Loucy (cell line): ENCODE results near the gene SPDEF.

Experiments used
- H2AFZ ChIP-seq: fragments of 200-600 bp; sonication (generic); 2 replicates; pipeline ENCODE4 v1.6.0; 2016; ENCODE audit warnings: antibody characterized with exemption, mild to moderate bottlenecking, low read length, moderate library complexity
- H3F3A ChIP-seq: fragments of 200-600 bp; 2 replicates; pipeline ENCODE4 v1.6.0; 2016; ENCODE audit warnings: antibody characterized with exemption, low read depth, mild to moderate bottlenecking
- H3K27me3 ChIP-seq: fragments of 200-600 bp; sonication (generic); 2 replicates; pipeline ENCODE4 v1.6.1; 2014; ENCODE audit warnings: low read length, mild to moderate bottlenecking; ENCODE audit not compliant: insufficient read depth, poor library complexity, severe bottlenecking
- H3K36me3 ChIP-seq: fragments of 200-600 bp; sonication (generic); 2 replicates; pipeline ENCODE4 v1.6.1; 2016; ENCODE audit warnings: low read length; ENCODE audit not compliant: insufficient read depth
- H3K4me1 ChIP-seq: fragments of 200-600 bp; sonication (generic); 2 replicates; pipeline ENCODE4 v1.5.1; 2014; ENCODE audit warnings: low read length, mild to moderate bottlenecking; ENCODE audit not compliant: insufficient read depth, poor library complexity, severe bottlenecking
- H3K4me2 ChIP-seq: fragments of 200-600 bp; sonication (generic); 2 replicates; pipeline ENCODE4 v1.6.0; 2014; ENCODE audit warnings: antibody characterized with exemption, low read length, low read depth, mild to moderate bottlenecking; ENCODE audit not compliant: poor library complexity, severe bottlenecking
- H3K4me3 ChIP-seq: fragments of 200-600 bp; sonication (generic); 2 replicates; pipeline ENCODE4 v1.5.1; 2014; ENCODE audit warnings: low read length, mild to moderate bottlenecking, mixed read lengths; ENCODE audit not compliant: poor library complexity, severe bottlenecking
- H3K79me2 ChIP-seq: fragments of 200-600 bp; sonication (generic); 2 replicates; pipeline ENCODE4 v1.6.1; 2014; ENCODE audit warnings: low read length; ENCODE audit not compliant: insufficient read depth
- H3K9ac ChIP-seq: fragments of 200-600 bp; sonication (generic); 2 replicates; pipeline ENCODE4 v1.6.0; 2014; ENCODE audit warnings: mild to moderate bottlenecking, low read depth, low read length, moderate library complexity; ENCODE audit not compliant: poor library complexity, severe bottlenecking
- H3K9me2 ChIP-seq: fragments of 200-600 bp; sonication (generic); replicated peaks from 2 replicates; pipeline ENCODE4 v1.6.1; 2016; ENCODE audit warnings: low read depth, low read length, mixed read lengths
- H3K9me3 ChIP-seq: fragments of 200-600 bp; sonication (generic); 2 replicates; pipeline ENCODE4 v1.6.1; 2014; ENCODE audit warnings: mild to moderate bottlenecking, antibody characterized with exemption, low read length, low read depth; ENCODE audit not compliant: insufficient read depth
- H4K20me1 ChIP-seq: fragments of 200-600 bp; sonication (generic); 2 replicates; pipeline ENCODE4 v1.6.0; 2014; ENCODE audit warnings: antibody characterized with exemption, low read length, mild to moderate bottlenecking; ENCODE audit not compliant: insufficient read depth, poor library complexity, severe bottlenecking
- CTCF ChIP-seq: fragments of 200-600 bp; sonication (generic); conservative IDR thresholded peaks from 2 replicates; pipeline ENCODE4 v1.5.1; 2014; ENCODE audit warnings: mild to moderate bottlenecking, antibody characterized with exemption, low read length
- EZH2phosphoT487 ChIP-seq: fragments of 200-600 bp; IDR thresholded peaks from 2 replicates; pipeline ENCODE4 v1.6.1; 2018; ENCODE audit warnings: antibody characterized with exemption, mild to moderate bottlenecking, moderate library complexity, borderline replicate concordance

SPDEF gene

GRCh38 chr6:34565722-34566137 is 9.6 kb upstream of the SPDEF start:
- Histone ChIP-seq H3K9ac (no peak overlapping the region), H3K9me2 (no peaks in the 10 kb centered on the region), H2AFZ (no peak overlapping the region), H3K9me3 (no peaks in the 10 kb centered on the region), H3K4me1 (no peaks in the 10 kb centered on the region), H4K20me1 (no peaks in the 10 kb centered on the region), H3K27me3 (no peaks in the 10 kb centered on the region), H3K36me3 (no peaks in the 10 kb centered on the region), H3K79me2 (no peaks in the 10 kb centered on the region), H3F3A (no peaks in the 10 kb centered on the region), H3K4me3 (no peak overlapping the region), H3K4me2 (no peak overlapping the region)
- TF ChIP-seq CTCF: no peak

- Histone ChIP-seq H3K36me3 (no peaks in the 10 kb centered on the region), H3F3A (no peaks in the 10 kb centered on the region), H3K9me2 (no peaks in the 10 kb centered on the region), H3K79me2 (no peaks in the 10 kb centered on the region), H2AFZ (no peak overlapping the region), H3K4me2 (no peak overlapping the region), H3K27me3 (no peaks in the 10 kb centered on the region), H3K9me3 (no peaks in the 10 kb centered on the region), H3K9ac (no peak overlapping the region), H3K4me1 (no peaks in the 10 kb centered on the region), H3K4me3 (no peak overlapping the region), H4K20me1 (no peaks in the 10 kb centered on the region)
- TF ChIP-seq EZH2phosphoT487: no peak
- TF ChIP-seq CTCF: no peak
These were observed 8.1 kb upstream of the SPDEF start for GRCh38 chr6:34564181-34564580.

GRCh38 chr6:34563513-34563870 is 7.4 kb upstream of the SPDEF start:
- H3K9ac ChIP-seq: no peak overlapping the region

More at GRCh38 chr6:34563513-34563870, 7.4 kb upstream of the SPDEF start:
- H3F3A ChIP-seq: no peaks in the 10 kb centered on the region
- H3K4me3 ChIP-seq: no peak overlapping the region
- no peaks in the 10 kb centered on the region for H3K27me3 ChIP-seq
- no peaks in the 10 kb centered on the region for H3K36me3 ChIP-seq
- H3K79me2 ChIP-seq: no peaks in the 10 kb centered on the region
- no peaks in the 10 kb centered on the region for H4K20me1 ChIP-seq
- H3K4me1 ChIP-seq: no peaks in the 10 kb centered on the region
- H3K4me2 ChIP-seq: no peak overlapping the region
- H2AFZ ChIP-seq: no peak overlapping the region
- TF ChIP-seq EZH2phosphoT487 (no peak), CTCF (no peak)
- no peaks in the 10 kb centered on the region for H3K9me3 ChIP-seq
- no peaks in the 10 kb centered on the region for H3K9me2 ChIP-seq
